Measurements from ENCODE around the gene CDK15.
"Not testable (repeated sequence)": the region's sequence is repeated elsewhere in the genome, so short reads cannot be mapped to it uniquely, and the experiment has no call there.

CDK15 gene

GRCh38 chr2:201806442-201807170 lies at the start of gene CDK15:
Gene CDK15 (plus strand): TSS chr2:201806537. CDS start chr2:201806665, 128 bp downstream.
- no peak for DNase-seq

GRCh38 chr2:201758234-201758633 lies 48.1 kb upstream of the CDK15 start:
- no peak for DNase-seq

GRCh38 chr2:201758873-201759272 lies 47.5 kb upstream of the CDK15 start:
- no peak for DNase-seq

GRCh38 chr2:201759567-201759966 lies 46.8 kb upstream of the CDK15 start:
- no peak for DNase-seq

GRCh38 chr2:201761101-201761500 lies 45.2 kb upstream of the CDK15 start:
- DNase-seq = no peak

DNA sequence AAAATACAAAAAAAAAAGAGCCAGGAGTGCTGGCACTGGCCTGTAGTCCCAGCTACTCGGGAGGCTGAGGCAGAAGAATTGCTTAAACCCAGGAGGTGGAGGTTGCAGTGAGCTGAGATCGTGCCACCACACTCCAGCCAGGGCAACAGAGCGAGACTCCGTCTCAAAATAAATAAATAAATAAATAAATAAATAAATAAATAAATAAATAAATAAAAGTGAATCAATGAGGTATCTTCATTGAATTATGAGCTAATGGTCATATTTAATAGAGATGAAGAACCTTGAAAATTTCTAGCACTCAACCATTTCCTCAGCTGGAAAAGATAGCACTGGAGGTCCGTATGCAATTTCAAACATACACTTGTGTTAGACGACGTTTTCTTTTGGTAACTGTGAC lies 41.9 kb upstream of the CDK15 start:
- DNase-seq = not testable (repeated sequence)

- DNase-seq = no peak
Observed at GRCh38 chr2:201765799-201766198, 40.5 kb upstream of the CDK15 start.

DNA sequence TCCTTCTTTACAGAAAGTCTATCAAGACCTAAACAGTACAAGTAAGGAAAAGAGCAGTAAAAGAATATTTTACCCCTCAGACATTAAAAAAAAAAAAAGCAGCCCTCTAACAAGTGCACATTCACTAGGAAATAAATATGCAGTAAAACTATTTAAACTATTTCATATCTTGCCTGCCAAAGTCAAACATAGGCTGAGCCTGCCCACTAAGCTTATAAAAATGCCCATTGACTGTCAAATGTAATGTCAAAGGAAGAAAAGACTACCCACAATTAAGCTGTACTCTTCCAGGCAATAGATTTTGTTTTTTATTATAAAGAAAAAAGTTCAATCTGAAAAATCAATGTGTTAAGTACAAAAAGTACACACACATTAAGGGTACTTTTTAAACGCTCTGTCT lies 37.4 kb upstream of the CDK15 start:
- no peak for DNase-seq

- DNase-seq = no peak
Observed at GRCh38 chr2:201769666-201770373, 36.5 kb upstream of the CDK15 start.

DNA sequence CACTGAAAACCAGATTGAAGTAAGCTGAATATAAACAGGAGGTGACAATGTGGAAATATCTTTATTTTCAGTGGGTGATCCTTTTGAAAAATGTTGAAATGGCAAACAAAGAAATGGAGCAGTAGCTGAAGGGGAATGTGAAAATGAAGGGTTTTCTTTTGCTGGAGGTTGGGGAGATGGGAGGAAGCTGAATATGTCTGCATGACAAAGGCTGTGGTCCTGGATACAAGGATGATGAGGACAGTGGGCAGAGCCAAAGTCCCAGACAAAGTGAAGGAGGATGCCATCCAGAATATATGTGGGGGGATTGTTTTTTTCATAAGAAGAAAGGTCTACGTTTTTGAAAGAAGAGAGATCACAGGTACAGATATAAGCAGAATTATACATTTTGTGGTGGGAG lies 32.3 kb upstream of the CDK15 start:
- DNase-seq = no peak

GRCh38 chr2:201774546-201774945 lies 31.8 kb upstream of the CDK15 start:
- no peak for DNase-seq

- DNase-seq = no peak
Observed at GRCh38 chr2:201775326-201775725, 31.0 kb upstream of the CDK15 start.

GRCh38 chr2:201777043-201777442 lies 29.3 kb upstream of the CDK15 start:
- DNase-seq = no peak

- DNase-seq = no peak
Observed at GRCh38 chr2:201777869-201778268, 28.5 kb upstream of the CDK15 start.

DNA sequence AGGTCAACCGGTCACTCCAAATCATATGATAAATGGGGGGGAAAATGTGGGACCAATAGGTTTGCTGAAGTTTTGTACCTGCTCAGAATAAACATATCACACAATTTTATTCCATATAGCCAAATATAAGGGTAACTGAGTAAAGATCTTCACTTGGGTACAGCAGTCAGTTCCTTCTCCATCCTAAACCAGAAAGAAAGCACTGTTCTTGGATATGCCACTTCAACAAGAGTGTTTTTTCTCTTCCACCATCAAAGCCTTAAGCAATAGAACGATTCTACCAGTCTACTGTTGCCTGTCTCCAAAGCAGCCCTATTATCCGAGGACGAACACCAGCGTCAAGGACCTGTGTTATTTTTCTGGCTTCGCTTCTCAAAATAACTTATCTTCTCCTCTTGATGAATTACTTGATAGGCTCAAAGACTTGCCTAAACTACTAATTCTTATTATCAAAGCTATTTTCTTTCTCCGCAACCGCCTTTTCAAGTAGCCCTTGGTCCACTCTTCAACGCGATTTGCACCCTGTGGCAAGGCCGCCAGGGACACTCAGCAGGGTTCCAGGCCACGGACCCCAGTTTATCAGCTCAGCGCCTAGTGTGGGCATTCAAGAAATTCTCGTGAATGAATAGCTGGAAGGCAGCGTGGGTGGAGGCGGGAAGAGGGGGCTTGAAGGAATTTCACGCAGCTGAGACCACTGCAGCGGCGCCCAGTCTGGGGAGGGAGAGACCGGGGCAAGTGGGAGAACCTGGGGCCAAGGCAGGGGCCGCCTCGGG lies 26.2 kb upstream of the CDK15 start:
- DNase-seq = peak; percentile 26

GRCh38 chr2:201780674-201781493 lies 25.5 kb upstream of the CDK15 start, which contains the start of gene ALS2:
Gene ALS2 (minus strand): TSS chr2:201780933. CDS start chr2:201768885, 12,048 bp downstream.
- DNase-seq = peak; percentile 91

DNA sequence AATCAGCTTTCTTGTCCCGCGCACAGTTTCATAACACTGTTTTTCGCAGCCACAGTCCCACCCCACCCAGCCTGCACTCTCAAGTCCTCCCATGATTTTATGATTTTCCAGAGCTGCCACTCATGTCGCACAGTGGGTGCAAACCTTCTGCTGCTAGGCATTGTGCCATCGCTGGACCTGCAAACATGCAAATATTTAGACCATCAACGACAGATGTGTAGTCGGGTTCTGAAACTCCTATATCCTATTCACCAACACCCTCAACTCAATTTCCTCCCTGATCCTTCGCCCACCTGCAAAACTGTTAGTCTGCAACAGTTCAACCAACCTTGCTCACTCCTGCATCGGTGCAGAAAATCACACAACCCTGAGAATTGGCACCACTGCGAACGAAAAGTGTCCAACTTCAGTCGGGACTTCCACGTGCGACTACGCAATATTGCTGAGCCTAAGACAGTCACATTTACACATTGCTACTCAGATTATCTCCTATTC lies 24.7 kb upstream of the CDK15 start:
- DNase-seq = no peak

- no peak for DNase-seq
Observed at GRCh38 chr2:201784563-201784962, 21.8 kb upstream of the CDK15 start.

- DNase-seq = no peak
Observed at GRCh38 chr2:201785135-201785534, 21.2 kb upstream of the CDK15 start.

- DNase-seq = no peak
Observed at GRCh38 chr2:201786471-201786870, 19.9 kb upstream of the CDK15 start.

- no peak for DNase-seq
Observed at GRCh38 chr2:201788371-201788770, 18.0 kb upstream of the CDK15 start.

DNA sequence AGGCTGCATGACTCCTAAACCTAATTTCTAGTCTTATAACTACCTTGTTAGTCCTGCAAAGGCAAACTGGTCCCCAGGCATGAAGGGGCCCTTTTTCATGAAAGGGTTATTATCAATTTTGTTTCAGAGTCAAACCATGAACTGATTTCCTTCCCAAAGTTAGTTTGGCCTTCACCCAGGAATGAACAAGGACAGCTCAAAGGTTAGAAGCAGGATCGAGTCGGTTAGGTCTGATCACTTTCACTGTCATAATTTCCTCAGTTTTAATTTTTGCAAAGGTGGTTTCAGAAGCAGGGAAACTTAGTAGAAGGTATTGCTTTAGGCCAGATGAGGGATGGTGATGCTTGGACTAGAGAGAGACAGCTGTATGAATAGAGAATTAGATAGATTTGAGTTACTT lies 16.9 kb upstream of the CDK15 start:
- no peak for DNase-seq

DNA sequence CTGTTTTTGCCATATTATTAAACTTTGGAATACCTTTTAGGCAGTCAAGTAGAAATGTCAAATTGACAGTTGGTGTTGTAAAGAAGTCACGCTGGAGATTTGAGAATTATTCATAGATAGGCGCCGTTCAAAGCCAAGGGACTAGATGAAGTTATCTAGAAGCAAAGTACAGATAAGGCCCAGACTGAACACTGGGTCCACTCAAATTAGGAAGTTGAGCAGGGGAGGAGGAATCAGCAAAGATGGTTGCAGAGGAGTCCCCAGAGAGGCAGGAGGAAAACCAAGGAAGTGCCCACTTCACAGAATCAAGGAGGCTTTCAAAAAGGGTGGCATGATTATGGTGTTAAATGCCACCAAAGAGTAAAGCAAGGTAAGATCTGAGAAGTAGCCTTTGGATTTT lies 16.0 kb upstream of the CDK15 start:
- DNase-seq = no peak
